OCI-LY1 (cell line): Measurements from ENCODE around the gene RNU1-4.
"Not testable (repeated sequence)": the region's sequence is repeated elsewhere in the genome, so short reads cannot be mapped to it uniquely, and the experiment has no call there.

Experiments used
- H2AFZ ChIP-seq: fragments of 200-600 bp; sonication (generic), shearing (Covaris generic); 2 replicates; pipeline ENCODE4 v1.6.0; 2014; ENCODE audit warnings: antibody characterized with exemption, mild to moderate bottlenecking, low read length
- H3F3A ChIP-seq: fragments of 200-600 bp; sonication (generic), shearing (Covaris generic); 2 replicates; pipeline ENCODE4 v1.6.0; 2014; ENCODE audit warnings: mild to moderate bottlenecking, antibody characterized with exemption, low read length, moderate library complexity; ENCODE audit not compliant: insufficient read depth
- H3K27ac ChIP-seq: fragments of 200-600 bp; sonication (generic); 2 replicates; pipeline ENCODE4 v1.5.1; 2014; ENCODE audit warnings: low read length, mixed run types, mild to moderate bottlenecking, low read depth; ENCODE audit not compliant: poor library complexity, severe bottlenecking
- H3K27me3 ChIP-seq: fragments of 200-600 bp; sonication (generic); 2 replicates; pipeline ENCODE4 v1.6.0; 2014; ENCODE audit warnings: antibody characterized with exemption, mild to moderate bottlenecking, low read length, moderate library complexity; ENCODE audit not compliant: insufficient read depth
- H3K36me3 ChIP-seq: fragments of 200-600 bp; sonication (generic); 2 replicates; pipeline ENCODE4 v1.6.1; 2014; ENCODE audit warnings: mild to moderate bottlenecking, antibody characterized with exemption, low read length, moderate library complexity, mixed read lengths; ENCODE audit not compliant: insufficient read depth
- H3K4me1 ChIP-seq: fragments of 200-600 bp; sonication (generic); 2 replicates; pipeline ENCODE4 v1.5.1; 2014; ENCODE audit warnings: mild to moderate bottlenecking, low read length, moderate library complexity; ENCODE audit not compliant: insufficient read depth, severe bottlenecking
- H3K4me2 ChIP-seq: fragments of 200-600 bp; sonication (generic), shearing (Covaris generic); 2 replicates; pipeline ENCODE4 v1.6.1; 2014; ENCODE audit warnings: low read length
- H3K4me3 ChIP-seq: fragments of 200-600 bp; sonication (generic); 2 replicates; pipeline ENCODE4 v1.5.1; 2014; ENCODE audit warnings: low read length, low read depth, mild to moderate bottlenecking, mixed read lengths; ENCODE audit not compliant: poor library complexity, severe bottlenecking
- H3K79me2 ChIP-seq: fragments of 200-600 bp; shearing (Covaris generic); 2 replicates; pipeline ENCODE4 v1.6.1; 2016; ENCODE audit warnings: mixed run types, low read length, mixed read lengths; ENCODE audit not compliant: insufficient read depth
- H3K9ac ChIP-seq: fragments of 200-600 bp; sonication (generic), shearing (Covaris generic); 2 replicates; pipeline ENCODE4 v1.6.1; 2014; ENCODE audit warnings: mild to moderate bottlenecking, low read length, mixed read lengths
- H3K9me2 ChIP-seq: fragments of 200-600 bp; sonication (generic), shearing (Covaris generic); 2 replicates; pipeline ENCODE4 v1.6.1; 2014; ENCODE audit warnings: low read depth, mild to moderate bottlenecking, low read length, mixed read lengths
- H3K9me3 ChIP-seq: fragments of 200-600 bp; shearing (Covaris generic); 2 replicates; pipeline ENCODE4 v1.6.1; 2014; ENCODE audit warnings: low read length, mixed read lengths
- H4K20me1 ChIP-seq: fragments of 200-600 bp; sonication (generic), shearing (Covaris generic); 2 replicates; pipeline ENCODE4 v1.6.0; 2016; ENCODE audit warnings: mild to moderate bottlenecking, low read length; ENCODE audit not compliant: insufficient read depth

RNU1-4 gene

GRCh38 chr1:16781033-16781432, 40.7 kb downstream of the RNU1-4 start:
- H3K9me3 ChIP-seq, H3K9ac ChIP-seq, H3K4me2 ChIP-seq, H4K20me1 ChIP-seq, H3K79me2 ChIP-seq, H2AFZ ChIP-seq, H3K4me1 ChIP-seq, H3K27me3 ChIP-seq, H3K4me3 ChIP-seq, H3F3A ChIP-seq, H3K36me3 ChIP-seq, H3K9me2 ChIP-seq, H3K27ac ChIP-seq: not testable (repeated sequence)

GRCh38 chr1:16781625-16782024, 41.3 kb downstream of the RNU1-4 start:
- not testable (repeated sequence) for H3K9ac ChIP-seq, H3K9me2 ChIP-seq, H3K4me3 ChIP-seq, H3K27me3 ChIP-seq, H3K4me1 ChIP-seq, H4K20me1 ChIP-seq, H2AFZ ChIP-seq, H3K9me3 ChIP-seq, H3K36me3 ChIP-seq, H3K4me2 ChIP-seq, H3F3A ChIP-seq, H3K79me2 ChIP-seq, H3K27ac ChIP-seq

GRCh38 chr1:16784955-16785354, 44.6 kb downstream of the RNU1-4 start:
- H3K27me3 ChIP-seq, H3K9ac ChIP-seq, H3F3A ChIP-seq, H3K79me2 ChIP-seq, H3K9me2 ChIP-seq, H4K20me1 ChIP-seq, H2AFZ ChIP-seq, H3K36me3 ChIP-seq, H3K4me2 ChIP-seq, H3K4me1 ChIP-seq, H3K4me3 ChIP-seq, H3K27ac ChIP-seq, H3K9me3 ChIP-seq: not testable (repeated sequence)

- not testable (repeated sequence) for H2AFZ ChIP-seq, H3K9me2 ChIP-seq, H3K36me3 ChIP-seq, H3K79me2 ChIP-seq, H3K9me3 ChIP-seq, H3K4me3 ChIP-seq, H3K27me3 ChIP-seq, H3K4me1 ChIP-seq, H3K9ac ChIP-seq, H3K4me2 ChIP-seq, H3F3A ChIP-seq, H4K20me1 ChIP-seq, H3K27ac ChIP-seq
Observed at GRCh38 chr1:16786362-16786761, 46.0 kb downstream of the RNU1-4 start.

GRCh38 chr1:16787175-16787574, 46.9 kb downstream of the RNU1-4 start:
- H3K9ac ChIP-seq, H2AFZ ChIP-seq, H3K27me3 ChIP-seq, H3K9me2 ChIP-seq, H3K79me2 ChIP-seq, H3K36me3 ChIP-seq, H3K9me3 ChIP-seq, H3F3A ChIP-seq, H3K4me1 ChIP-seq, H3K4me2 ChIP-seq, H3K4me3 ChIP-seq, H4K20me1 ChIP-seq, H3K27ac ChIP-seq: not testable (repeated sequence)

- not testable (repeated sequence) for H2AFZ ChIP-seq, H3K27ac ChIP-seq, H3K36me3 ChIP-seq, H3K27me3 ChIP-seq, H3K4me1 ChIP-seq, H3K79me2 ChIP-seq, H3K4me3 ChIP-seq, H3K9me3 ChIP-seq, H3K4me2 ChIP-seq, H4K20me1 ChIP-seq, H3F3A ChIP-seq, H3K9ac ChIP-seq, H3K9me2 ChIP-seq
Observed at GRCh38 chr1:16787711-16788110, 47.4 kb downstream of the RNU1-4 start.
